H9 (cell line): ENCODE measurements around the gene DNMBP. TPM values are rescaled to one million over a fixed set of nuclear protein-coding genes. Genes with fewer than 3 reads are reported as not detected.

ENCODE experiments used
- DNase-seq: peaks from one replicate; pipeline ENCODE4 v3.0.0-alpha.2; 2017
- H2AFZ ChIP-seq: one replicate; pipeline ENCODE4 v1.6.1; 2013; ENCODE audit warnings: mild to moderate bottlenecking, low read length, control low read depth, moderate library complexity
- H2AK5ac ChIP-seq: 2 replicates; pipeline ENCODE4 v1.6.1; 2013; ENCODE audit warnings: low read length, control low read depth, mixed read lengths; ENCODE audit not compliant: insufficient read length
- H2BK120ac ChIP-seq: one replicate; pipeline ENCODE4 v1.6.1; 2013; ENCODE audit warnings: low read depth, mild to moderate bottlenecking, low read length, control low read depth, inconsistent platforms; ENCODE audit not compliant: poor library complexity, severe bottlenecking
- H2BK12ac ChIP-seq: 2 replicates; pipeline ENCODE4 v1.6.1; 2013; ENCODE audit warnings: low read length, control low read depth, mixed read lengths, low read depth; ENCODE audit not compliant: insufficient read length
- H2BK15ac ChIP-seq: 2 replicates; pipeline ENCODE4 v1.6.1; 2013; ENCODE audit warnings: low read depth, low read length, control low read depth
- H2BK20ac ChIP-seq: one replicate; pipeline ENCODE4 v1.6.1; 2013; ENCODE audit warnings: low read depth, mild to moderate bottlenecking, low read length, control low read depth, inconsistent platforms; ENCODE audit not compliant: poor library complexity, severe bottlenecking
- H2BK5ac ChIP-seq: 2 replicates; pipeline ENCODE4 v1.6.1; 2013; ENCODE audit warnings: low read length, control low read depth, mixed read lengths; ENCODE audit not compliant: insufficient read length
- H3K14ac ChIP-seq: 2 replicates; pipeline ENCODE4 v1.6.1; 2013; ENCODE audit warnings: low read length, control low read depth; ENCODE audit not compliant: insufficient read depth
- H3K18ac ChIP-seq: 2 replicates; pipeline ENCODE4 v1.6.1; 2013; ENCODE audit warnings: low read depth, mild to moderate bottlenecking, mixed read lengths, low read length, control low read depth; ENCODE audit not compliant: insufficient read length
- H3K23ac ChIP-seq: 2 replicates; pipeline ENCODE4 v1.6.1; 2013; ENCODE audit warnings: low read length, control low read depth, mixed read lengths, low read depth; ENCODE audit not compliant: insufficient read length
- H3K23me2 ChIP-seq: 2 replicates; pipeline ENCODE4 v1.6.1; 2013; ENCODE audit warnings: low read depth, mild to moderate bottlenecking, mixed read lengths, low read length, control low read depth; ENCODE audit not compliant: insufficient read length, poor library complexity, severe bottlenecking
- H3K27ac ChIP-seq: 2 replicates; pipeline ENCODE4 v1.5.1; 2013; ENCODE audit warnings: low read length, control low read depth, mixed read lengths, low read depth; ENCODE audit not compliant: insufficient read length
- H3K27me3 ChIP-seq: 2 replicates; pipeline ENCODE4 v1.6.1; 2013; ENCODE audit warnings: low read length, control low read depth, inconsistent platforms; ENCODE audit not compliant: insufficient read depth
- H3K4ac ChIP-seq: 2 replicates; pipeline ENCODE4 v1.6.1; 2013; ENCODE audit warnings: low read depth, mild to moderate bottlenecking, control low read depth, inconsistent platforms, low read length, moderate library complexity
- H3K4me1 ChIP-seq: 2 replicates; pipeline ENCODE4 v1.6.1; 2013; ENCODE audit warnings: low read length, control low read depth, inconsistent platforms; ENCODE audit not compliant: insufficient read depth
- H3K4me2 ChIP-seq: 2 replicates; pipeline ENCODE4 v1.6.1; 2013; ENCODE audit warnings: low read length, control low read depth, mixed read lengths; ENCODE audit not compliant: insufficient read length, insufficient read depth
- H3K56ac ChIP-seq: 2 replicates; pipeline ENCODE4 v1.6.1; 2013; ENCODE audit warnings: low read depth, mild to moderate bottlenecking, mixed read lengths, low read length, control low read depth; ENCODE audit not compliant: insufficient read length
- H3K79me1 ChIP-seq: 2 replicates; pipeline ENCODE4 v1.6.1; 2013; ENCODE audit warnings: low read depth, mild to moderate bottlenecking, moderate library complexity, low read length, control low read depth, inconsistent platforms; ENCODE audit not compliant: insufficient read depth, poor library complexity, severe bottlenecking
- H3K79me2 ChIP-seq: 2 replicates; pipeline ENCODE4 v1.6.1; 2013; ENCODE audit warnings: low read length, control low read depth, inconsistent platforms; ENCODE audit not compliant: insufficient read depth
- H3K9ac ChIP-seq: 2 replicates; pipeline ENCODE4 v1.6.1; 2013; ENCODE audit warnings: low read length, control low read depth, mixed read lengths; ENCODE audit not compliant: insufficient read length; ENCODE audit errors: extremely low read depth
- H3K9me3 ChIP-seq: one replicate; pipeline ENCODE4 v1.6.1; 2013; ENCODE audit warnings: low read depth, low read length, inconsistent platforms; ENCODE audit not compliant: control insufficient read depth
- H3T11ph ChIP-seq: one replicate; pipeline ENCODE4 v1.6.1; 2013; ENCODE audit warnings: mild to moderate bottlenecking, low read length, control low read depth, inconsistent platforms
- H4K20me1 ChIP-seq: one replicate; pipeline ENCODE4 v1.6.1; 2013; ENCODE audit not compliant: control insufficient read depth, insufficient read length, insufficient read depth
- H4K5ac ChIP-seq: 2 replicates; pipeline ENCODE4 v1.6.1; 2013; ENCODE audit warnings: low read depth, mild to moderate bottlenecking, mixed read lengths, low read length, control low read depth; ENCODE audit not compliant: insufficient read length
- H4K8ac ChIP-seq: replicated peaks from 2 replicates; pipeline ENCODE4 v1.6.1; 2013; ENCODE audit warnings: low read length, control low read depth, mixed read lengths, low read depth; ENCODE audit not compliant: insufficient read length
- H4K91ac ChIP-seq: 2 replicates; pipeline ENCODE4 v1.6.1; 2013; ENCODE audit warnings: low read depth, mild to moderate bottlenecking, moderate library complexity, mixed read lengths, low read length, control low read depth; ENCODE audit not compliant: insufficient read length
- H3K27ac Mint-ChIP-seq, 3 experiments: 2 replicates in 2 of 3; 3 replicates in 1 of 3; pipeline ENCODE4 v1.8.0; 2020 to 2021; ENCODE audit warnings: mixed read lengths in 3 of 3, mild to moderate bottlenecking in 1 of 3, moderate library complexity in 1 of 3
- H3K27me3 Mint-ChIP-seq: 2 replicates; pipeline ENCODE4 v1.8.0; 2021; ENCODE audit warnings: low read depth, mild to moderate bottlenecking, moderate library complexity, mixed read lengths
- H3K36me3 Mint-ChIP-seq, 3 experiments: 2 replicates in 2 of 3; 3 replicates in 1 of 3; pipeline ENCODE4 v1.8.0; 2020 to 2021; ENCODE audit warnings: low read depth in 3 of 3, mixed read lengths in 3 of 3; ENCODE audit not compliant: insufficient read depth in 1 of 3
- H3K4me1 Mint-ChIP-seq, 2 experiments: 2 replicates each; pipeline ENCODE4 v1.8.0; 2020; ENCODE audit warnings: mixed read lengths in 2 of 2
- H3K4me3 Mint-ChIP-seq, 2 experiments: 2 replicates in 1 of 2; 3 replicates in 1 of 2; pipeline ENCODE4 v1.8.0; 2020 to 2021; ENCODE audit warnings: mild to moderate bottlenecking in 2 of 2, mixed read lengths in 2 of 2, moderate library complexity in 1 of 2
- H3K9me3 Mint-ChIP-seq, 2 experiments: 2 replicates in 1 of 2; 3 replicates in 1 of 2; pipeline ENCODE4 v1.8.0; 2020; ENCODE audit warnings: mild to moderate bottlenecking in 2 of 2, mixed read lengths in 2 of 2, moderate library complexity in 1 of 2
- WGBS: extraction: QIAGEN DNeasy Blood & Tissue Kit; methylation state at CpG from one replicate; pipeline ENCODE4 v1.1.7; 2013; ENCODE audit warnings: missing lambda C conversion rate, low lambda C conversion rate, mixed read lengths; ENCODE audit not compliant: insufficient read length; ENCODE audit errors: extremely low coverage; 5-methylcytosine and 5-hydroxymethylcytosine counted together
- total RNA-seq: library from RNA; stranded (reverse); gene quantifications from 2 replicates; pipeline ENCODE4 v1.2.1, GENCODE V29; 2021
- TF ChIP-seq, protein P1 (sequence below): fragments of 200-600 bp; sonication (generic); conservative IDR thresholded peaks from 3 replicates; pipeline ENCODE4 v1.8.0; 2021; ENCODE audit warnings: antibody characterized with exemption, mild to moderate bottlenecking

Gene DNMBP
- total RNA-seq, 1 experiment from 2014 or later: 25.6 TPM

DNA sequence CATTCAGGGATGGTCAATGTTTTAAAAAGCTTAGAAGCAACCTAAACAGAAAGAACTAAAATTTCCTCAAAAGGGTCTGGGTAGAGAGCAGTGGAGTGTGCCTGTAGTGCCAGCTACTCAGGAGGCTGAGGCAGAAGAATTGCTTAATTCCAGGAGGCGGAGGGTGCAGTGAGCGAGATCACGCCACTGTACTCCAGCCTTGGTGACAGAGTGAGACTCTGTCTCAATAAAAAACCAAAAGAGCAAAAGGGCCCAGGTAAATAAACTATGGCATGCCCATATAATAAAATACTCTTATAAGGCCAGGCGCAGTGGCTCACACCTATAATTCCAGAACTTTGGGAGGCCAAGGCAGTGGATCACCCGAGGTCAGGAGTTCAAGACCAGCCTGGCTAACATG, 93.0 kb downstream of the DNMBP start:
- no peak overlapping the region for H4K5ac ChIP-seq
- peaks cover 31 to 35% of the 10 kb centered on the region in 2 experiments for H3K4me1 Mint-ChIP-seq
- H2AFZ ChIP-seq: no peak overlapping the region
- DNase-seq: no peak
- no peak overlapping the region for H3K14ac ChIP-seq
- no peak overlapping the region for H4K8ac ChIP-seq
- H4K91ac ChIP-seq: no peak overlapping the region
- no peaks in the 10 kb centered on the region for H3K27me3 Mint-ChIP-seq
- peak overlapping the region in 2 of 3 experiments; percentile 68 to 76; a peak in 3 of 7 replicates for H3K27ac Mint-ChIP-seq
- H2BK20ac ChIP-seq: no peak overlapping the region
- no peaks in the 10 kb centered on the region for H3K27me3 ChIP-seq
- no peaks in the 10 kb centered on the region; the same call in 1 of the 2 replicates for H3K4me1 ChIP-seq
- H3K79me1 ChIP-seq: no peaks in the 10 kb centered on the region
- WGBS: no CpG with 5 or more reads among the region's 5 CpGs
- H3K4me3 Mint-ChIP-seq: no peak overlapping the region
- H3K23me2 ChIP-seq: peaks cover 5% of the 10 kb centered on the region
- H3K4me2 ChIP-seq: no peak overlapping the region
- H3K23ac ChIP-seq: no peak overlapping the region
- peaks cover 0 to 7% (median 0%) of the 10 kb centered on the region in 3 experiments; a peak in 2 of 7 replicates for H3K36me3 Mint-ChIP-seq
- H2AK5ac ChIP-seq: no peak overlapping the region
- H3K18ac ChIP-seq: no peak overlapping the region
- no peak overlapping the region for H2BK12ac ChIP-seq
- H3K9me3 ChIP-seq: no peaks in the 10 kb centered on the region
- H3K79me2 ChIP-seq: peaks cover 13% of the 10 kb centered on the region; the same call in 1 of the 2 replicates
- TF ChIP-seq, protein P1, sequence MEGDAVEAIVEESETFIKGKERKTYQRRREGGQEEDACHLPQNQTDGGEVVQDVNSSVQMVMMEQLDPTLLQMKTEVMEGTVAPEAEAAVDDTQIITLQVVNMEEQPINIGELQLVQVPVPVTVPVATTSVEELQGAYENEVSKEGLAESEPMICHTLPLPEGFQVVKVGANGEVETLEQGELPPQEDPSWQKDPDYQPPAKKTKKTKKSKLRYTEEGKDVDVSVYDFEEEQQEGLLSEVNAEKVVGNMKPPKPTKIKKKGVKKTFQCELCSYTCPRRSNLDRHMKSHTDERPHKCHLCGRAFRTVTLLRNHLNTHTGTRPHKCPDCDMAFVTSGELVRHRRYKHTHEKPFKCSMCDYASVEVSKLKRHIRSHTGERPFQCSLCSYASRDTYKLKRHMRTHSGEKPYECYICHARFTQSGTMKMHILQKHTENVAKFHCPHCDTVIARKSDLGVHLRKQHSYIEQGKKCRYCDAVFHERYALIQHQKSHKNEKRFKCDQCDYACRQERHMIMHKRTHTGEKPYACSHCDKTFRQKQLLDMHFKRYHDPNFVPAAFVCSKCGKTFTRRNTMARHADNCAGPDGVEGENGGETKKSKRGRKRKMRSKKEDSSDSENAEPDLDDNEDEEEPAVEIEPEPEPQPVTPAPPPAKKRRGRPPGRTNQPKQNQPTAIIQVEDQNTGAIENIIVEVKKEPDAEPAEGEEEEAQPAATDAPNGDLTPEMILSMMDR: no peak
- no peak overlapping the region for H2BK15ac ChIP-seq
- no peak overlapping the region for H3T11ph ChIP-seq
- no peak overlapping the region for H3K4ac ChIP-seq
- H3K56ac ChIP-seq: no peak overlapping the region
- H3K9me3 Mint-ChIP-seq: no peaks in the 10 kb centered on the region
- H3K9ac ChIP-seq: no peak overlapping the region
- no peak overlapping the region for H2BK5ac ChIP-seq
- no peak overlapping the region for H3K27ac ChIP-seq
- H4K20me1 ChIP-seq: no peaks in the 10 kb centered on the region
- no peak overlapping the region for H2BK120ac ChIP-seq
